ENCODE measurements around the gene GAA. TPM values are rescaled to one million over a fixed set of nuclear protein-coding genes. Genes with fewer than 3 reads are reported as not detected.

Gene GAA
- total and polyA plus RNA-seq, 11 donors = 27.5 to 109 (median 46.0) TPM

DNA sequence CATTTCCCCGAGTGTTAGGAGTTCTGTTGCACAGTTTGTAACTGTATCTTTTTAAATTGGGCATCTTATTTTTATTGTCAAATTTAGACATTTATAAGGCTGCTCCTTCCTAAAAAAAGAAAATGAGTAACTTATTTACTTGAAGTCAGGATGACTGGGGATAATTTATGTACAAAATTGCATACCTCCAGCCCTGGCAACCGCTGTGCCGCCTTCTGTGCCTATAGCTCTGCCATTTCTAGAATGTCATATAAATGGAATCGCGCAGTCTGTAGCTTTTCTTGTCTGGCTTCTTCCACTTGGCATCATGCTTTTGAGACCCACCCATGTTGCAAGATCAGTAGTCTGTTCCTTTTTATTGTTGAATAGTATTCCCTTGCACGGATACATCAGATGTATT, 29.0 kb upstream of the GAA start:
- H3K9me3 ChIP-seq = no peaks in the 10 kb centered on the region
- peaks cover 0 to 40% (median 31%) of the 10 kb centered on the region in 12 donors for H3K4me1 ChIP-seq
- no peak for DNase-seq
- TF ChIP-seq, protein P1, sequence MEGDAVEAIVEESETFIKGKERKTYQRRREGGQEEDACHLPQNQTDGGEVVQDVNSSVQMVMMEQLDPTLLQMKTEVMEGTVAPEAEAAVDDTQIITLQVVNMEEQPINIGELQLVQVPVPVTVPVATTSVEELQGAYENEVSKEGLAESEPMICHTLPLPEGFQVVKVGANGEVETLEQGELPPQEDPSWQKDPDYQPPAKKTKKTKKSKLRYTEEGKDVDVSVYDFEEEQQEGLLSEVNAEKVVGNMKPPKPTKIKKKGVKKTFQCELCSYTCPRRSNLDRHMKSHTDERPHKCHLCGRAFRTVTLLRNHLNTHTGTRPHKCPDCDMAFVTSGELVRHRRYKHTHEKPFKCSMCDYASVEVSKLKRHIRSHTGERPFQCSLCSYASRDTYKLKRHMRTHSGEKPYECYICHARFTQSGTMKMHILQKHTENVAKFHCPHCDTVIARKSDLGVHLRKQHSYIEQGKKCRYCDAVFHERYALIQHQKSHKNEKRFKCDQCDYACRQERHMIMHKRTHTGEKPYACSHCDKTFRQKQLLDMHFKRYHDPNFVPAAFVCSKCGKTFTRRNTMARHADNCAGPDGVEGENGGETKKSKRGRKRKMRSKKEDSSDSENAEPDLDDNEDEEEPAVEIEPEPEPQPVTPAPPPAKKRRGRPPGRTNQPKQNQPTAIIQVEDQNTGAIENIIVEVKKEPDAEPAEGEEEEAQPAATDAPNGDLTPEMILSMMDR (IDR thresholded peaks at IDR 0.05) = no peak
- TF ChIP-seq POLR2A (IDR thresholded peaks at IDR 0.05) = no peak
- intact Hi-C loops (cut with DNase I) = loop anchor here in 1 of 10 donors (10.0 kb wide), 1 partner anchor 68 kb away; no protein-coding TSS in a partner anchor
- no peaks in the 10 kb centered on the region for H3K27me3 ChIP-seq
- no peak overlapping the region for H3K27ac ChIP-seq
- WGBS, 4 donors = 95 to 98% (median 96%) methylated on average over 6 of the region's 6 CpGs
- no peak for ATAC-seq
- H3K4me3 ChIP-seq = no peak overlapping the region
- no peaks in the 10 kb centered on the region for H3K36me3 ChIP-seq

DNA sequence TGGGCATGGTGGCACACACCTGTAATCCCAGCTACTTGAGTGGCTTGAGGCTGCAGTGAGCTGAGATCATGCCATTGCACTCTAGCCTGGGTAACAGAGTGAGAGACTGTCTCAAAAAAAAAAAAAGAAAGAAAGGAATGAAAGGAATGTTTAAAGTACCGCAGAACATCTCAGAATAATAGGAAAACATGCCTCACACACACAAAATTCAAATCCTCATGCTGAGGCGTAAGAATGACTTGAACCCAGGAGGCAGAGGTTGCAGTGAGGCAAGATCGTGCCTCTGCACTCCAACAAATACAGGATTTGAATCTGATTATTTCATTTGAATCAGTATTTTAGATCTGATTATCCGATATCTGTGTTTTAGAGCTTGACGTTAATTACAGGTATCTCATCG, 21.3 kb upstream of the GAA start:
- intact Hi-C loops (cut with DNase I) = loop anchor here in 5 of 10 donors (5.0 to 10.0 kb wide), 3 partner anchors 45 to 75 kb away; partner anchors contain the start of genes CCDC40 (in 1 of the 5) and TBC1D16 (in 1 of the 5)
- H3K4me1 ChIP-seq = peaks cover 0 to 8% (median 4%) of the 10 kb centered on the region in 12 donors
- DNase-seq (no peak), ATAC-seq (no peak)
- H3K27me3 ChIP-seq = no peaks in the 10 kb centered on the region
- 85 to 91% (median 89%) methylated on average over 6 of the region's 6 CpGs for WGBS, 4 donors
- TF ChIP-seq, protein P1 (IDR thresholded peaks at IDR 0.05) = no peak
- TF ChIP-seq POLR2A (IDR thresholded peaks at IDR 0.05) = no peak
- H3K36me3 ChIP-seq = no peaks in the 10 kb centered on the region
- H3K27ac ChIP-seq = no peak overlapping the region
- H3K4me3 ChIP-seq = no peak overlapping the region
- no peaks in the 10 kb centered on the region for H3K9me3 ChIP-seq

- Histone ChIP-seq H3K27ac (no peak overlapping the region), H3K9me3 (no peaks in the 10 kb centered on the region), H3K27me3 (no peaks in the 10 kb centered on the region), H3K4me1 (peaks cover 0 to 8% (median 4%) of the 10 kb centered on the region in 12 donors), H3K4me3 (no peak overlapping the region), H3K36me3 (no peaks in the 10 kb centered on the region)
- intact Hi-C loops (cut with DNase I) = loop anchor here in 5 of 10 donors (5.0 to 10.0 kb wide), 3 partner anchors 47 to 77 kb away; partner anchors contain the start of genes CCDC40 (in 1 of the 5) and TBC1D16 (in 1 of the 5)
- TF ChIP-seq POLR2A (IDR thresholded peaks at IDR 0.05) = no peak
- TF ChIP-seq, protein P1 (IDR thresholded peaks at IDR 0.05) = no peak
- ATAC-seq = peak in 1 of 4 donors; percentile 35
- 87 to 97% (median 92%) methylated on average over 10 to 14 of the region's 14 CpGs for WGBS, 4 donors
- DNase-seq = no peak
Observed at GRCh38 chr17:80081596-80081995, 19.8 kb upstream of the GAA start.

DNA sequence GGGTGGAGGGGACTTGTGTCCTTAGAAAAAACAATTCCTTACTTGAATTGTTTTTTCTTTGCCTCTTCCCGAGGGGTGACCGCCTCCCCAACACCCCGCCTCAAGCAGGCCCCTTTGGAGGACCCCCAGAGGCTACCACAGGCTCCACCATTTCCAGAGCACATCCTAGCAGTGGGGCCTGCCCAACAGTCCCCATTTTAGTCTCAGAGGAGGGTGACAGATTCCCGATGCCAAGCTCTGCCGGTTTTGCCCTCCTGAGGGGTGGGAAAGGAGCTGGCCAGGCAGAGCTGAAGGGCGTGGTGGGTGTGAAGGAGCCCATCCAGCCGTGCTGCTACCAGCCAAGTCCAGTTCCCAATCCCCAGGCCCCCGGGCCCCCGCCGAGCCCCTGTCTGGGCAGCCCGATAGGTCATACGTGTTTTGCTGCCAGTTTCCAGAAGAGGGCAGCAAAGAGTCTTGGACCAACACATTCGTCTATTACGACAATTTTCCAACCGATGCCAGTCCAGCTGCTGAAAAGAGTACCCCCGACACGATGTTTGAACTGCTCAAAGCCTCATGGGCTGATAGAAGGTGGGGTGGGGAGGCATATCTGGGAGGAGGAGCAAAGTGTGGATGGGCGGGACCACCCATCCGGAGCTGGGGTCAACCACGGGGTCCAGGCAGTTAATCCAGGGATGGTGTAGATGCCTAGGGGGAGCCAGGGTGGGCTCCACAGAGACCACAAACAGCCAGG, 18.8 kb upstream of the GAA start:
- no peaks in the 10 kb centered on the region for H3K27me3 ChIP-seq
- H3K4me3 ChIP-seq = peak overlapping the region in 3 of 12 donors; percentile 11 to 26 (median 25)
- H3K9me3 ChIP-seq = no peaks in the 10 kb centered on the region
- no peak overlapping the region for H3K27ac ChIP-seq
- peak in 4 of 5 donors; percentile 49 to 63 (median 50) for DNase-seq
- no peaks in the 10 kb centered on the region for H3K36me3 ChIP-seq
- intact Hi-C loops (cut with DNase I) = loop anchor here in 5 of 10 donors (5.0 to 10.0 kb wide), 3 partner anchors 48 to 78 kb away; partner anchors contain the start of genes CCDC40 (in 1 of the 5) and TBC1D16 (in 1 of the 5)
- TF ChIP-seq, protein P1 (IDR thresholded peaks at IDR 0.05) = peak; percentile 65 to 82 (median 76)
- TF ChIP-seq POLR2A (IDR thresholded peaks at IDR 0.05) = no peak
- peak in 3 of 4 donors; percentile 56 to 69 (median 61) for ATAC-seq
- 28 to 42% (median 30%) methylated on average over 16 to 20 of the region's 20 CpGs for WGBS, 4 donors
- peaks cover 0 to 8% (median 4%) of the 10 kb centered on the region in 12 donors for H3K4me1 ChIP-seq
